ENCODE data around the gene ZNF808. TPM values are rescaled to one million over a fixed set of nuclear protein-coding genes. Genes with fewer than 3 reads are reported as not detected.
"Not testable (repeated sequence)": the region's sequence is repeated elsewhere in the genome, so short reads cannot be mapped to it uniquely, and the experiment has no call there.

ZNF808 gene
- polyA plus RNA-seq, 1 donor: 14.8 TPM

DNA sequence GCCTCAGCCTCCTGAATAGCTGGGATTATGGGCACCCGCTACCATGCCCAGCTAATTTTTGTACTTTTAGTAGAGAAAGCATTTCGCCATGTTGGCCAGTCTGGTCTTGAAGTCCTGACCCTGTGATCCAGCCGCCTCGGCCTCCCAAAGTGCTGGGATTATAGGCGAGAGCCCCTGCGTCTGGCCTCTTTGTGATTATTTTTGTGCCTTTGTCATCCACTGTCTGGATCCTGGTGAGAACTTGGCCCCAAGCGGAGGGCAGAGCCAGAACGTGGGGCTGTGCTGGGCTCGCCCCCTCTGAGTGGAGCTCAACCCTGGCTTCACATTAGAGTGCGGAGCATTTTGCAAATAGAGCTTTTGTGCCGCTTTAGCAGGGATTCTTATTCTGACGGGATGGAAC lies 26.5 kb upstream of the ZNF808 start:
- not testable (repeated sequence) for H3K4me3 ChIP-seq (ENCODE audit: low read length); H3K36me3 ChIP-seq (ENCODE audit: control insufficient read depth, insufficient read depth, low read length); H3K27me3 ChIP-seq (ENCODE audit: control insufficient read depth, insufficient read depth, low read length); H3K4me1 ChIP-seq (ENCODE audit: control insufficient read depth, insufficient read depth, low read length); DNase-seq; H3K27ac ChIP-seq (ENCODE audit: low read length)
- WGBS (ENCODE audit: insufficient coverage, low lambda C conversion rate): no CpG with 5 or more reads among the region's 12 CpGs
- peaks cover 24% of the 10 kb centered on the region for H3K9me3 ChIP-seq (ENCODE audit: control insufficient read depth, low read depth, low read length)

DNA sequence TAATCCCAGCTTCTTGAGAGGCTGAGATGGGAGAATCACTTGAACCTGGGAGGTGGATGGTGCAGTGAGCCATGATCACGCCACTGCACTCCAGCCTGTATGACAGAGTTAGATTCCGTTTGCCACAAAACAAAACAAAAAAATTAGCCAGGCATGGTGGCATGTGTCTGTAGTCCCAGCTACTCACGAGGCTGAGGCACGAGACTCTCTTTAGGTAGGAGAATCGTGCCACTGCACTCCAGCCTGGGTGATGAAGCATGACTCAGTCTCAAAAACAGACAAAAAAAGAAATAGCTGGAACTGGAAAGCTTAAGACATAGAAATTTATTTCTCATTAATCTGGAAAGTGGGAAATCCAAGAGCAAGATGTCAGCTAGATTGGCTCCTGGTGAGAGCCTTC lies 20.2 kb upstream of the ZNF808 start:
- no peak for DNase-seq
- Histone ChIP-seq H3K4me1 (ENCODE audit: control insufficient read depth, insufficient read depth, low read length) (no peaks in the 10 kb centered on the region), H3K4me3 (ENCODE audit: low read length) (no peak overlapping the region), H3K27me3 (ENCODE audit: control insufficient read depth, insufficient read depth, low read length) (no peaks in the 10 kb centered on the region), H3K9me3 (ENCODE audit: control insufficient read depth, low read depth, low read length) (peaks cover 15% of the 10 kb centered on the region), H3K27ac (ENCODE audit: low read length) (no peak overlapping the region), H3K36me3 (ENCODE audit: control insufficient read depth, insufficient read depth, low read length) (peaks cover 2% of the 10 kb centered on the region)
- 93% methylated on average over 3 of the region's 5 CpGs for WGBS (ENCODE audit: insufficient coverage, low lambda C conversion rate)

DNA sequence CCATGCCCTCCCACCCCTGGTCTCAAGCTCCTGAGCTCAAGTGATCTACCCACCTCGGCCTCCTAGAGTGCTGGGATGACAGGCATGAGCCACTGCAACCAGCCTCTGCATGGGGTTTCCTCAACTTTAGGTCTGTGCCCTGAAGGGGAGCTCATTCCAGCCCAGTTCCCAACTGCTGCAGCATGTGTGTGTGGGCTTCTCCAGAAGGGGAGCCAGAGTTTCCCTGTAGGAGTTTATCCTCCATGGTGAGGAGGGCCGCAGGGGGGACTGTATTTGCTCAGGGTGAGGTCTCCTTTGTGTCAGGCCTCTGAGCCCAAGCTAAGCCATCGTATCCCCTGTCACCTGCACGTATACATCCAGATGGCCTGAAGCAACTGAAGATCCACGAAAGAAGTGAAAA lies 11.3 kb upstream of the ZNF808 start:
- H3K36me3 ChIP-seq (ENCODE audit: control insufficient read depth, insufficient read depth, low read length): no peaks in the 10 kb centered on the region
- DNase-seq: no peak
- H3K4me3 ChIP-seq (ENCODE audit: low read length): no peak overlapping the region
- H3K27ac ChIP-seq (ENCODE audit: low read length): no peak overlapping the region
- peaks cover 16% of the 10 kb centered on the region for H3K9me3 ChIP-seq (ENCODE audit: control insufficient read depth, low read depth, low read length)
- no peaks in the 10 kb centered on the region for H3K4me1 ChIP-seq (ENCODE audit: control insufficient read depth, insufficient read depth, low read length)
- H3K27me3 ChIP-seq (ENCODE audit: control insufficient read depth, insufficient read depth, low read length): no peaks in the 10 kb centered on the region
- no CpG with 5 or more reads among the region's 5 CpGs for WGBS (ENCODE audit: insufficient coverage, low lambda C conversion rate)

DNA sequence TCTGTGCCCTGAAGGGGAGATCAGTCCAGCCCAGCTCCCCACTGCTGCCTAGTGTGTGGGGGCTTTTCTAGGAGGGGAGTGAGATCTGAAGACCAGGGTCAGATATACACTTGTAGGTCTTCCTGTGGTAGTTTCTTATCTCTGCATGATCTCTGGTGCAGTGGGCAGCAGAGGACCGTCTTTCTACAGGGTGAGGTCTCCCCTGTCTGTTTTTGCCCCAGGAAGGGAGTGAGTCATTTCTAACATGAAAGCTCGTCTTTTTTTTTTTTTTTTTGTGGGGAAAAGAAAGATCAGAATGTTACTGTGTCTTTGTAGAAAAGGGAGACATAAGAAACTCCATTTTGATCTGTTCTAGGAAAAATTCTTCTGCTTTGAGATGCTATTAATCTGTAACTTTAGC lies 8.8 kb upstream of the ZNF808 start:
- Histone ChIP-seq H3K36me3 (ENCODE audit: control insufficient read depth, insufficient read depth, low read length) (no peaks in the 10 kb centered on the region), H3K4me3 (ENCODE audit: low read length) (no peak overlapping the region), H3K9me3 (ENCODE audit: control insufficient read depth, low read depth, low read length) (peaks cover 19% of the 10 kb centered on the region), H3K27me3 (ENCODE audit: control insufficient read depth, insufficient read depth, low read length) (no peaks in the 10 kb centered on the region), H3K4me1 (ENCODE audit: control insufficient read depth, insufficient read depth, low read length) (no peaks in the 10 kb centered on the region), H3K27ac (ENCODE audit: low read length) (no peak overlapping the region)
- no CpG with 5 or more reads among the region's 2 CpGs for WGBS (ENCODE audit: insufficient coverage, low lambda C conversion rate)
- DNase-seq: no peak

DNA sequence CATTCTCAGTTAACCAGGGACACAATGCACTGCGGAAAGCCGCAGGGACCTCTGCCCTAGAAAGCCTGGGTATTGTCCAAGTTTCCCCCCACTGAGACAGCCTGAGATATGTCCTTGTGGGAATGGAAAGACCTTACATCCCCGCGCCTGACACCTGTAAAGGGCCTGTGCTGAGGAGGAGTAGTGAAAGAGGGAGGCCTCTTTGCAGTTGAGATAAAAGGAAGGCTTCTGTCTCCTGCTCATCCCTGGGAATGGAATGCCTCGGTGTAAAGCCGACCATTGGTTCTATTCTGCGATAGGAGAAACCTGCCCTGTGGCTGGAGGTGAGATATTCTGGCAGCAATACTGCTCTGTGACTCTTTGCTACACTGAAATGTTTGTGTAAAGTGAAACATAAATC lies 8.3 kb upstream of the ZNF808 start:
- H3K27ac ChIP-seq (ENCODE audit: low read length); H3K27me3 ChIP-seq (ENCODE audit: control insufficient read depth, insufficient read depth, low read length); H3K4me1 ChIP-seq (ENCODE audit: control insufficient read depth, insufficient read depth, low read length); H3K36me3 ChIP-seq (ENCODE audit: control insufficient read depth, insufficient read depth, low read length); H3K4me3 ChIP-seq (ENCODE audit: low read length): not testable (repeated sequence)
- peaks cover 20% of the 10 kb centered on the region for H3K9me3 ChIP-seq (ENCODE audit: control insufficient read depth, low read depth, low read length)
- WGBS (ENCODE audit: insufficient coverage, low lambda C conversion rate): no CpG with 5 or more reads among the region's 7 CpGs
- peak in 1 of 2 donors; percentile 34 for DNase-seq

DNA sequence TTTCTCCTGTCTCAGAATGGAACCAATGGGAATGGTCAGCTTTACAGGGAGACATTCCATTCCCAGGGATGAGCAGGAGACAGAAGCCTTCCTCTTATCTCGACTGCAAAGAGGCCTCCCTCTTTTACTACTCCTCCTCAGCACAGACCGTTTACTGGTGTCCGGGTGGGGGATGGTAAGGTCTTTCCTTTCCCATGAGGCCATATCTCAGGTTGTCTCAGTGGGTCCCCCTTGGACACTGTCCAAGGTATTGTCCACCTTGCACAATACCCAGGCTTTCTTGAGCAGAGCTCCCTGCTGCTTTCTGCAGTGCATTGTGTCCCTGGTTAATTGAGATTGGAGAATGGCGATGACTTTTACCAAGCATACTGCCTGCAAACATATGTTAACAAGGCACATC lies 7.5 kb upstream of the ZNF808 start:
- WGBS (ENCODE audit: insufficient coverage, low lambda C conversion rate): no CpG with 5 or more reads among the region's 4 CpGs
- H3K4me1 ChIP-seq (ENCODE audit: control insufficient read depth, insufficient read depth, low read length): no peaks in the 10 kb centered on the region
- H3K9me3 ChIP-seq (ENCODE audit: control insufficient read depth, low read depth, low read length): peaks cover 16% of the 10 kb centered on the region
- H3K27me3 ChIP-seq (ENCODE audit: control insufficient read depth, insufficient read depth, low read length): no peaks in the 10 kb centered on the region
- no peaks in the 10 kb centered on the region for H3K36me3 ChIP-seq (ENCODE audit: control insufficient read depth, insufficient read depth, low read length)
- DNase-seq: peak; percentile 9 to 49
- H3K27ac ChIP-seq (ENCODE audit: low read length): no peak overlapping the region
- H3K4me3 ChIP-seq (ENCODE audit: low read length): no peak overlapping the region

DNA sequence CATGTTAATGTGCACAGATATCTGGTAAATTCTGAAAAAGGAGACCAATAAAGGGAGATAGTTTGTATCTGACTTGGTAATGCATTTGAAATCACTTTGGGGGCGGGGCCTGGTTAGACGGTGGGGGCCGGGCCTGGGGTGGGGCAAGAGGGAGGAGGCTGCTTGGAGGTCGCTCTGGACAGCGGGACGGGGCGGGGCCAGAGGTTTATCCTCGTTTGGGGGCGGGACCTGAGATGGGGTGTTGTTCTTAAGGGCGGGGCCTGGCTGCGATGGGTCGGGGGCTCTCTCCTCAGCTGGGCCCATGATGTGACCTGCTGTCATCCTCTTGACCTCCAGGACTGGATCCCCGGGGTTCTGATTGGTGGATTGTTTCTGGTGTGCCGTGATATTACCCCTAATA lies 4.9 kb upstream of the ZNF808 start:
- DNase-seq: no peak
- H3K9me3 ChIP-seq (ENCODE audit: control insufficient read depth, low read depth, low read length): peaks cover 25% of the 10 kb centered on the region
- H3K36me3 ChIP-seq (ENCODE audit: control insufficient read depth, insufficient read depth, low read length): no peaks in the 10 kb centered on the region
- no peak overlapping the region for H3K27ac ChIP-seq (ENCODE audit: low read length)
- H3K27me3 ChIP-seq (ENCODE audit: control insufficient read depth, insufficient read depth, low read length): no peaks in the 10 kb centered on the region
- H3K4me3 ChIP-seq (ENCODE audit: low read length): no peak overlapping the region
- peaks cover 4% of the 10 kb centered on the region for H3K4me1 ChIP-seq (ENCODE audit: control insufficient read depth, insufficient read depth, low read length)
- 100% methylated on average over 1 of the region's 14 CpGs for WGBS (ENCODE audit: insufficient coverage, low lambda C conversion rate)

DNA sequence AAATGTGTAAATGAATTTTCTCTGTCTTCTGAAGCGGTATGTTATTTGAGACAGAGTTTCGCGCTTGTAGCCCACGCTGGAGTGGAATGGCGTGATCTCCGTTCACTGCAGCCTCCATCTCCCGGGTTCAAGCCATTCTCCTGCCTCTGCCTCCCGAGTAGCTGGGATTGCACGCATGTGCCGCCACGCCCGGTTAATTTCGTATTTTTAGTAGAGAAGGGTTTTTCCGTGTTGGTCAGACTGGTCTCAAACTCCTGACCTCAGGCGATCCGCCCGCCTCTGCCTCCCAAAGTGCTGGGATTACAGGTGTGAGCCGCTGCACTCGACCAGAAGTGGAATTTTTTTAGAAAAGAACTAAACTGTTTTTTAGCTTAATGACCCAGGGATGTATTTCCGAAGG lies 3.4 kb upstream of the ZNF808 start:
- Histone ChIP-seq H3K4me3 (ENCODE audit: low read length) (no peak overlapping the region), H3K27me3 (ENCODE audit: control insufficient read depth, insufficient read depth, low read length) (no peaks in the 10 kb centered on the region), H3K27ac (ENCODE audit: low read length) (no peak overlapping the region), H3K4me1 (ENCODE audit: control insufficient read depth, insufficient read depth, low read length) (peaks cover 14% of the 10 kb centered on the region), H3K9me3 (ENCODE audit: control insufficient read depth, low read depth, low read length) (peaks cover 25% of the 10 kb centered on the region), H3K36me3 (ENCODE audit: control insufficient read depth, insufficient read depth, low read length) (no peaks in the 10 kb centered on the region)
- WGBS (ENCODE audit: insufficient coverage, low lambda C conversion rate): 100% methylated on average over 3 of the region's 20 CpGs
- no peak for DNase-seq

DNA sequence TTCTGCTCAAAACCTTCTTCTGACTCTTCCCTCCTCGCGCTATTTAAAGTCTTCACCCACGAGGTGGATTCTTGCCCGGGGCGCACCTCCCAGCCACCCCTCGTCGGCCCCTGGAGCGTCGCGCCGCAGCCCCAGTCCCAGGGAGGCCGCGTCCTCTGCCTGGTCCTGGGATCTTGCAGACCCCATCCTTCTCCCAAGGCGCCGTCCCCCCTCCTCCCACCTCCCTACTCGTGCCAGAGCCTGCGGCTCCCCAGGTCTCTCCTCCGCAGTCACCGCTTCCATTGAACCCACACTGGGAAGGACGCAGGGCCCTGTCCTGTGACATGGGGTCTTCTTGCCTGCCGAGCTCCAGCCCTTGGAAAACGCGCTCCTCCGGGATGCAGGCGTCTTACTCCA lies 486 bp downstream of the ZNF808 start:
- whole genome bisulfite sequencing (ENCODE audit: insufficient coverage, low lambda C conversion rate): 0% methylated on average over 5 of the region's 25 CpGs
- peaks cover 15% of the 10 kb centered on the region for H3K4me1 ChIP-seq (ENCODE audit: control insufficient read depth, insufficient read depth, low read length)
- peak overlapping the region; percentile 92 for H3K27ac ChIP-seq (ENCODE audit: low read length)
- no peaks in the 10 kb centered on the region for H3K27me3 ChIP-seq (ENCODE audit: control insufficient read depth, insufficient read depth, low read length)
- DNase-seq: peak in 1 of 2 donors; percentile 9
- H3K36me3 ChIP-seq (ENCODE audit: control insufficient read depth, insufficient read depth, low read length): no peaks in the 10 kb centered on the region
- peak overlapping the region; percentile 75 for H3K4me3 ChIP-seq (ENCODE audit: low read length)
- H3K9me3 ChIP-seq (ENCODE audit: control insufficient read depth, low read depth, low read length): peaks cover 20% of the 10 kb centered on the region

DNA sequence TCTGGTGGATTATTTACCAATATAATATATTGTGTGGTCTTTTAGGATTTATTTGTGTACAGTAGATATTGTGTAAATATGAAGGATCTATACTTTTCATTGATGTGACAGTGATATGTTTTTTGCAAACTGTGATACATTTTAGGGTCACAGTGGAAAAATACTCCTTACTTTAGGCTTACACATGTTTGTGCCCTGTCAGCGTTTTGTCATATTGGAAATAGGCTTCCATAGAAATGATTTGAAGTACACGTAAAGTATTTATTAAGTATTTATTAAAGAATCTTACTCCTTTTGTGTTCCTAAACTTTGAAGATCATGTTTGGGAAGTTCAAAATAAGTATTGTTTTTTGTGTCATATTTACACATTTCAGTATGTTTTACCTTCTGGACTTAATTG lies 5.0 kb downstream of the ZNF808 start:
- DNase-seq: no peak
- WGBS (ENCODE audit: insufficient coverage, low lambda C conversion rate): no CpG with 5 or more reads among the region's 2 CpGs
- H3K4me3 ChIP-seq (ENCODE audit: low read length): no peak overlapping the region

DNA sequence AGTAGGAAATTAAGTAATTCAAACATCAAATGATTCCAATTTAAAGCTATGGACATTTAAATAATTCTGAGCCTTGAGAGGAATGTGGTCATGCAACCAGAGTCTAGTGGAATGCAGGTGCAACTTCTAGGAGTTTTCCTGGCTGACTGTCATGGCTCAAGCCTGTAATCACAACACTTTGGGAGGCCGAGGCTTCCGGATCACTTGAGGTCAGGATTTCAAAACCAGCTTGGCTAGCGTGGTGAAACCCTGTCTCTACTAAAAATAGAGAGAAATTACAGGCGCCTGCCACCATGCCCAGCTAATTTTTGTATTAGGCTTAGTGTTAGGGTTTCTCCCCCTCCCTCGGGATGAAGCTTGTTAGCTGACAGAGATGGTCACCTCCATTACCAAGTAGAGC lies 6.4 kb downstream of the ZNF808 start:
- Histone ChIP-seq H3K27me3 (ENCODE audit: control insufficient read depth, insufficient read depth, low read length) (no peaks in the 10 kb centered on the region), H3K9me3 (ENCODE audit: control insufficient read depth, low read depth, low read length) (no peaks in the 10 kb centered on the region), H3K36me3 (ENCODE audit: control insufficient read depth, insufficient read depth, low read length) (peaks cover 4% of the 10 kb centered on the region), H3K27ac (ENCODE audit: low read length) (no peak overlapping the region), H3K4me1 (ENCODE audit: control insufficient read depth, insufficient read depth, low read length) (peaks cover 3% of the 10 kb centered on the region), H3K4me3 (ENCODE audit: low read length) (no peak overlapping the region)
- no peak for DNase-seq
- WGBS (ENCODE audit: insufficient coverage, low lambda C conversion rate): no CpG with 5 or more reads among the region's 5 CpGs

More for the DNA sequence above, 5.0 kb downstream of the ZNF808 start:
- Histone ChIP-seq H3K4me1 (ENCODE audit: control insufficient read depth, insufficient read depth, low read length) (peaks cover 11% of the 10 kb centered on the region), H3K36me3 (ENCODE audit: control insufficient read depth, insufficient read depth, low read length) (peaks cover 4% of the 10 kb centered on the region), H3K27me3 (ENCODE audit: control insufficient read depth, insufficient read depth, low read length) (no peaks in the 10 kb centered on the region), H3K9me3 (ENCODE audit: control insufficient read depth, low read depth, low read length) (no peaks in the 10 kb centered on the region), H3K27ac (ENCODE audit: low read length) (no peak overlapping the region)
